Left ventricle myocardium superior (tissue), 1 donor: ENCODE results near the gene SLC22A3. TPM values are rescaled to one million over a fixed set of nuclear protein-coding genes. Genes with fewer than 3 reads are reported as not detected.

Experiments used
- ATAC-seq: fragments of 200-7000 bp; cut with Tn5 transposase; one replicate; pipeline ENCODE4 v1.9.1; 2020; ENCODE audit warnings: mild to moderate bottlenecking, moderate library complexity
- DNase-seq: peaks from one replicate; pipeline ENCODE4 v3.0.0-alpha.2; 2020
- intact Hi-C: fragments of 100-400 bp; cut with micrococcal nuclease; formaldehyde crosslinking; loops from one replicate; pipeline ENCODE4 v1.11.0; 2022
- total RNA-seq: library from RNA; stranded (reverse); fragmentation: NEBNext Ultra II Directional; extraction: Animal tissue kit (Norgen Biotek cat#: 25700); gene quantifications from one replicate; pipeline ENCODE4 v1.2.1, GENCODE V29; 2021
- donor health status: DM: no; HTN: yes; CAD: no; lungs with severe emphysema.

SLC22A3 gene
- total RNA-seq, 1 donor from 2014 or later: 1.3 TPM

DNA sequence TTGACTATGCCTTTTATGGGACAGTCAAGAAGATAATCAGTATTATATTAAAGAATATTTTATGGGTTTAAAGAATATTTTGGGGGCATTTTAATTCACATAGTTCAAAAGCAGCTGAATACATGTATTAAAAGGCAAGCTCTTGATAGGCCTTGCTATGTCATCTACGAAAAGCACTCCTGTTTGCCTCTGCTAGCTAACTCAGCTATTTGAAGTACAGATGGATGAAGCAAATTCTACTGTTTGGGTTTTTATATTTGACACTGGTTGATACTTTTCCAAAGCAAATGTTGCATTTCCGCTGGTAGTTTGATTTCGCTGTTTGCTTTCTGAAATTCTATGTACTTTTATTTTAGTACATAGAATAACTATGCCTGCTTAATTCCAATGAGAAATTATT, 47.0 kb downstream of the SLC22A3 start:
- ATAC-seq (no peak), DNase-seq (no peak)
- intact Hi-C loops: no loop called here

DNA sequence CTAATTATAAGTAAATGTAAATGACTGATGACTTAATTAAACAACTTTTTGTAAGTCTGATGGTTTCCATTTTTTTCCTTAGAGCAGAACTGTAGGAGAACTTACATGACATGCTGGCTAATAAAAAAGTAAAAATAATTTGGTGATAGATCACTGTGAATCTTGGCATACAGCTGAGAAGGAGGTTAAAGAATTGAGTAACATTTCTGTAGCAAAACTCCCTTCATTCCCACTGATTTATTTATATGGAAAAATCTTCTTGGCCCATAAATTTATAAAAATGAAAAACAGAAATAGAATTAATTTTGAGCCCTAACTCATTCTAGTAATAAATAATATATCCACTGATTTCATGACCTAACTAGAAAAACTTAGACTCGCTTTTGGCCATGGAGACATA, 48.1 kb downstream of the SLC22A3 start:
- DNase-seq (no peak), ATAC-seq (no peak)
- intact Hi-C loops: no loop called here

DNA sequence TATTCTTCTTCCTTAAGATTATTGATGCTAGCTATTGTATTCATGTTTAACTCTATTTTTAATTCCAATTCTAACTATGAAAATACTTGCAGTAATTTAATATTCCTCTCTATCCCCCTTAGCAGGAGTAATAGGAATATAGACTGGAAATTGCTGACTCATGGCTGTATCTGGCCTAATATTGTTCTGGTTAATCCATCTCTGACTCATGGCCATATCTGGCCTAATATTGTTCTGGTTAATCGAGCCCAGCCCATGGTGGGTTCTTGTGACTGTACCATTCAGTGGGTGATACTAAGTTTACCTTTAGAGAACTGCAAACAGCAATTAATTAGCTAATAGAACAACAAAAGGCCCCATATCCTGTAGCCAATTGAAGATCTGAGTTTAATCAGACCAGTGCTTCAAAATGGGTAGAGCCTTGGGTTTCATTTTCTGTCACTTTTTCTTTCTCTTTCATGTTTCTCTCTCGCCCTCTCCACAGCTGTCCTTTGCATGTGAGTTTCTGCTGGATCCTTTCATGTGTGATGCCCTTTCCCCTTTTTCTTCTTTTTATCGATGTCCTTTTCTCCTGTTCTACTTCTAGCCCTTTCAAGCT, 50.6 kb downstream of the SLC22A3 start:
- ATAC-seq: no peak
- intact Hi-C loops: no loop called here

DNA sequence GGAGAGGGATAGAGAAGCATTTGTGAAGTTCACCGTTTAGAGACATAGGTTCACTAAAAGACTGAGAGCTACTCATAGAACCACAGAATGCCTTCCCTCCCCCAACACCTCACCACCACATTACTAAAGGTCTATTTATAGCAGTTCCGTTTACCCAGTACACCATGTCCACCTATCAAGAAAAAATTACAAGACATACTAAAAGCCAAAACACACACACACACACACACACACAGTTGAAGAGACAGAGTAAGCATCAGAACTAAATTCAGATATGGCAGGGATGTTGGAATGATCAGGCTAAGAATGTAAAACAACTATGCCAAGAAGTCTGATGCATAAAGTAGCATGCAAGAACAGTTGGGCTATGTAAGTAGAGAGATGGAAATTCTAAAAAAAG, 52.3 kb downstream of the SLC22A3 start:
- ATAC-seq: peak; percentile 75
- intact Hi-C loops: no loop called here
- no peak for DNase-seq

More for the DNA sequence above, 50.6 kb downstream of the SLC22A3 start:
- DNase-seq: no peak

DNA sequence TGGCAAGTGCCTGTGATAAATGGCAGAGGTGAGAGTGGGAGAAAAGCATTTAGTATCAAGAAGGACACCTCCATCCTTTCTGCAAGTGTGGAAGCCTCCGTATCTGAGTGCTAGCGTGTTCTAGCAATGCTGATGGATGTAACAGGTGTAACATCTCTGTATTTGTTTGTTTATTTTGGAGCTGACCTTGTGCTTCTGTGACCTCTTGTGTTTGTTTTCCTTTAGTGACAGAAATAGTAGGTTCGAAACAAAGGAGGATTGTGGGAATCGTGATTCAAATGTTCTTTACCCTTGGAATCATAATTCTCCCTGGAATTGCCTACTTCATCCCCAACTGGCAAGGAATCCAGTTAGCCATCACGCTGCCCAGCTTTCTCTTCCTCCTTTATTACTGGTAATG, 60.4 kb downstream of the SLC22A3 start:
- intact Hi-C loops: no loop called here
- DNase-seq (no peak), ATAC-seq (no peak)

DNA sequence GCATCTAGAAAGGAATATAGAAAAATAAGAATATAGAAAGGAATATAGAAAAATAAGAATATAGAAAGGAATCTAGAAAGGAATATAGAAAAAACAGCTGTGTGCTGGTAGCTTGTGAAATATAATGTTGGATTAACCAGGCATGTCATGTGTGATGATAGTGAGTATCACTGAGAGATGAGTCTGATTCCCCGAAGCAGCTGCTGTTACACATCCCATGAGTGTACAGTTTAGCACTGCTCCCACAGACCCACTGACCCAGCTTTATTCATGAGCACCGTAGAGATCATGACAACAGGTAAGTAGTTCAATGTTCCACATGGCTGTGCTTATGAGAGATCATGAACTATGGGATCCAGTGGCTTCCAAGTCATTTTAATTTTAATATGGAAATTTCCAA, 64.8 kb downstream of the SLC22A3 start:
- intact Hi-C loops: no loop called here
- DNase-seq (no peak), ATAC-seq (no peak)

DNA sequence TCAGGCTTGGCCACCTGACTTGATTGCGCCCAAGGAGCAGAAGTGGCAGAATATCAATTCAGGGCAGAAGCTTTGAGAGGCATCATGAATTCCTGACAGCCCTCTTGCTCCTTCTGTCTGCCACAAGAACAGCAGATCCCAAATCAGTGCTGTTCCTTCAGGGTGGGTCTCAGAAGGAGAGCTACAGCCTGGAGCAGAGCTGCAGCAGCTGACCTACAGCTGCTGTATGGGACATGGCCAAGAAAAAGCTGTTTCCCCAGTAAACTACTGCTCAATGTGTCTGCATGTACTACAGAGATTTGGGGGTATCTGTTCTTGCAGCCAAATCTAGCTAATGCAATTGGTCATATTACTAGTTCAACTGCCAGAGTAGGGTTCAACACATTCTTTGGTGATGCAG, 69.0 kb downstream of the SLC22A3 start:
- intact Hi-C loops: no loop called here
- DNase-seq (peak; percentile 28), ATAC-seq (peak; percentile 82)

DNA sequence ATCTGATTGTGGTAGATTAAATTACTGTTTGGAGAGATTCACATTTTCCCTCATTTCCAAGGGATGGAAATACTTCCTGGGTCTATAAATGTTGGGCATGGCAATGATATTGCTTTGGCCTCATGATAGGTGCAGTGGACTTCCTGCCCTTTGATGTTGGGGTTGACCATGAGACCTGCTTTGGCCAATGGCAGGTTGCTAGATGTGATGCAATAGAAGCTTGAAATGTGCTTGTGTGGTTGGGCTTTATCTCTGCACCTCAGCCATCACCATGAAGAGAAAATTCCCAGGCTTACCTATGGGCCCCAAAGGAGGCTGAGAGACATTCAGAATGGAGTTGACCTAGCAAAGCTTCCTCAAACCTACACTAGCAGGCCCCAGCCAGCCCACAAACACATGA, 69.4 kb downstream of the SLC22A3 start:
- intact Hi-C loops: no loop called here
- no peak for ATAC-seq

DNA sequence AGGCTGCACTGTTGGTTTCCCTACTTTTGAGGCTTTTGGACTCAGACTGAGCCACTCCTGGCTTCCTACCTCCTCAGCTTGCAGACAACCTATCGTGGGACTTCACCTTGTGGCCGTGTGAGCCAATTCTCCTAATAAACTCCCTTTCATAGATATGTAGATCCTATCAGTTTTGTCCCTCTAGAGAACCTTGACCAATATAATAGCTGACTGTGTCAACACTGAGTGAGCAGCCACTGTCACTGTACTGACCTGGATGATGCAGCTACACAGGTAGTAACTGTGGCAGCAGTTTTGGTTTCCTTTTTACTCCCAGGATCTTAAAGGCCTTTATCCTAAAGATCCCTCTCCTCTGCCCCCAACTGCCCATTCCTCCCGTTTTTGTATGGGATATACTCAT, 70.2 kb downstream of the SLC22A3 start:
- no peak for ATAC-seq
- intact Hi-C loops: no loop called here

More for the DNA sequence above, 69.4 kb downstream of the SLC22A3 start:
- DNase-seq: no peak

DNA sequence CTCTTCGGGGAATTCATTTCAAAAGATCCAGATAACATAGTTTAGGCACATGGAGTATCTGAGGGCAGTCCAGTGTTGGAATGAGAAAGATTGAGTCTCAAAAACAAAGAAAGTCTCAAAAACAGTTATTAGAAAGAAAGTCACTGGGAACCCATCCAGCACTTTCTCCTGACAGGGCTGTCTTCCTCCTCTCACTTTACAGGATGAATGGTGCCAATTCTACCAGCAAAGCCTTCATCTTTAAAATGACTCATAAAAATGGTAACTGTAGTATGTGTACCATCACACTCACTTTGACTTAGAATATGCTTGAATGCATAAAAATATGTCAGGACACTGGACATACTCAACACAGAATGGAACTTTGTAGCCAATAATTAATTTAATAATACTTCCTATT, 71.3 kb downstream of the SLC22A3 start:
- ATAC-seq: peak; percentile 9
- intact Hi-C loops: no loop called here
- DNase-seq: no peak

More for the DNA sequence above, 70.2 kb downstream of the SLC22A3 start:
- DNase-seq: no peak

DNA sequence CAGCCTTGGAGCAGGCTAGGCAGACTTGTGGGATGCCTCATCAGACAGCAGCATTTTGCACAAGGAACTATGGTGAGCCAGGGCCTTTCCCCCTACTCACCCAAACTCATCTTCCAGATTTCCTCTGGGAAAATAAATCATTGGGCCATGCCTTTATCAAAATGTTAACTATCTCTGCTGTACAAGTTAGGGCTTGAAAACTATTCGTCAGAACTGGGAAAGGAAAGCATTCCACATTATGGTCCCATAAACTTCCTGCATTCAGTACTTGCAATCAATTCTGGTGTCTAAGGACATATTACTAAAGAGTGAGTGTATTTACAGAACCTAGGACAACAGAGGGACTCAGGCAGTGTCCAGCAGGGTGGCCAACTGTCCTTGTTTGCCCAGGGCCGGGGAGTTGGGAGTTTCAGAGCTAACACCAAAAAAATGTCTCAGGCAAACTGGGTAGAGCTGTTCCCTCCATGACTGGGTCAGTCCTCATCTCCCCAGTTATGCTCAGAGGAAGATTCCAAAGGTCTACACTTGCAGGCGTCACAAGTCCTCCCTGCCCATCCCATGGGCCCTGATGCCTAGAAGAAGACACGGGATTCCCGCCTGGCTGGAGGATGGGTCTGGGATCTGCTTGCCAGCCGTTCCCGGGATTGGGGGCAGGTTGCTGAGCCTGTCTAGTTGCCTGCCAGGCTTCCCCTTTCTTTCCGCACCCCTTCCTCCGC, 72.2 kb downstream of the SLC22A3 start:
- no peak for ATAC-seq
- no peak for DNase-seq
- intact Hi-C loops: no loop called here

DNA sequence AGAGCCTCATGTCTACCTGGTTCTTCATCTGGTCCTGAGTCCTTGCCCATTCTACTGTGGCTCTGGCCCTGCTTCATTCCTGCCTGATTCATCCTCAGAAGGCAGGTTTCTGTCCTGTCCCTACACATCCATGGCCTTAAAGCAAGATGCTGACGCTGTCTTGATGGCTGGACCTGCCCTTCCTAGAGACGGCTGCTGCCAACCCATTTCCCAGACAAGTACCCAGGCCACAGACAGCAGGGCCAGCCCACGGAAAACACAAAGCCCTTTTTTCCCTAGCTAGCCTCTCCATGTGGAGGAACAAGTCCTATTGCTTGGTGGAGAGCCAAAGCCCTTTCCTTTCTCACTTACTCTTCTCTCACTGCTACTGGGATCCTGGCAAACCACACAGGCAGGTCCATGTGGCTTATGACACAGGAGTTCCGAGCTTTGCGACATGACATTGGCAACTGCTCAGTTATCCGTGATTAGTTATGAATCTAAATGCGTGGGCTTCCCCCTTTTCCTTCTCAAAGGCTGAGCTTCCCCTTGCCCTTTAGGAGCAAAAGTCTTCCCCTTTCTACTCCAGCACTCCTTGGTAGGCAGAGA, 72.9 kb downstream of the SLC22A3 start:
- DNase-seq: no peak
- intact Hi-C loops: no loop called here
- ATAC-seq: peak; percentile 58

DNA sequence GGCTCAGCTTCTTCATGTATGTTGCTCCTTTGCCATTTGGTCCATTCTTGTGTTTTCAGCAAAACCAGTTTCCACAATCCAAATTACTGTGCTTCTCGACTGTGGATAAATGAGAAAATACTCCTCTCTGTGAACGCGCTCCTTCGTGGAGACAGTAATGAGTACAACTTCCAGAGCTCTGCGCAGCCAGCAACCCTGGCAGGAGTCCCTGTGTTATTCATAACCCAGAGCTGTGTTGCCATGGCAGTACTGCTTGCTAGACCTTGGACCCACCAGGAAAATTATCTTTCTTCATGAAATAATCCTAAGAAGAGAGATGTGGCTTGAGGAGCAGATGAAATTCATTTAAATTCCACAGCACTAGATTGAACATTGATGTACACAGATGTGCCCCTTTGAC, 73.7 kb downstream of the SLC22A3 start:
- intact Hi-C loops: no loop called here
- DNase-seq (peak; percentile 70), ATAC-seq (peak; percentile 89)

DNA sequence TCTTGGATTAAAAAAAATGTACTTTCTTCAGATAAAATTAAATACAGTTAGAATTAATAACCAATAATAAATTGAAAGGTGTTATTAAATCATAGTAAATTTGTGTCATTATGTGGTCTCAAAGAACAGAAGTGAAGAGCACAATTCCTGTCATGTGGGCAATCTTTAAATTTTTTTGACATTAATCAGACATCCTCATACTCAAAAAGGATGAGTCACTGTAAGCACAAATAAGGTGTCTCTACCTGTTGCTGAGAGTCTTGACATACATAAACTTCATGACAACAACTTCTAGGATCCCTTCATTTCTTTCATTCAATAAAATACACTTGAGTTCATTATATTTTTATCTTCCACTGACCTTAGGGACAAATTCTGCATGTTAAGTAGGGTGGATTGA, 76.1 kb downstream of the SLC22A3 start:
- intact Hi-C loops: no loop called here
- no peak for ATAC-seq
- DNase-seq: no peak

DNA sequence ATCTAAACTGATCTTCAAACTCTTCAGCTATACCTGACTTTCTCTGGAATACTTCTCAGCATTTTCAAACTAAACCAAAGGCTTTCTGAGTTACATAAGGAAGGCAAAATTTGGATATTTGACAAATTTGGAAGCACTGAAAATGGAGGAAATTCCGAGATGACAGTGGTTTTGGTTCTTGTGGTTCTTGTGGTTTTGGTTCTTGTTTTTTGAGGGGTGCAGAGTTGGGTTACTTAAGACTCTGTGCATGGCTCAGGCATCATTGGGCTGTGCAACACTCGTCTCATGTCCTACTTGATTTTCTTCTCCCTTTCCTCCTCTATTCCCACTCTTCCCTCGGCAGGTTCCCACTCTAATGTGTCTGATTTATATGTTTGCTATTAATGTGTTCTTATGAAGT, 78.0 kb downstream of the SLC22A3 start:
- intact Hi-C loops: no loop called here
- no peak for ATAC-seq
- no peak for DNase-seq

DNA sequence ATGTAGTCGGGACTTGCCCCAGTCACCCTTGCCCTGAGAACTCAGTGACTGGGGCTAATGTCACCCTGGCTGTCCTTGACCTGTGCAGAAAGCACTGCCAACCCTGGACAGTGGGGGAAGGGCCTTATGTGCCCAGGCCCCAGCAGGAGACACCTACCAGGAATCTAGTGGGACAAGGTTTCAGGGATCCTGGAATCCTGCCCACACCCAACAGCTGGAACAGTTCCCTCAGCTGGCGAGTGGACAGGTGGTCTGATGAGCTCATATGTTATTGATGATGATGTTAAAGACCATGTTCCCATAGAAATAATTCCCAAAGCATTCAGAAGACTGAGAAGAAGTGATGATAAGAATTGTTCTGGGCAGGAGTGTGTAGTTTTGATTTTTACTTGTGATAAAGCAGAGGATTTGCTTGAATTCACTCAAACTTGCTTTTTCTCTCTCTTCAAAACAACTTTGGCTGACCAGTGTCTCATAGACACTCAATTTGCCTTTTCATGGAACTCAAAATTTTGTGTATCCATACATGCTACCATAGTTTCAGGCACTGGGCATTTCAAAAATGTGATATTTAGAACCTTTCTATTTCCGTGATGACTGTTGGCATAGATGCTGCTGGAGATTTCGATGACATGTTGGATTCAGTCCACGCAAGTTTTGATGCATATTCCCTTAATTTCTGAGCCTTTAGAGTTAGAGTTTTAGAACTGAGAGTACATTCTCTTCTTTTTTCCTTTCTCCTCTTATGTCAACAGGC, 79.3 kb downstream of the SLC22A3 start:
- DNase-seq: no peak
- no peak for ATAC-seq
- intact Hi-C loops: no loop called here

DNA sequence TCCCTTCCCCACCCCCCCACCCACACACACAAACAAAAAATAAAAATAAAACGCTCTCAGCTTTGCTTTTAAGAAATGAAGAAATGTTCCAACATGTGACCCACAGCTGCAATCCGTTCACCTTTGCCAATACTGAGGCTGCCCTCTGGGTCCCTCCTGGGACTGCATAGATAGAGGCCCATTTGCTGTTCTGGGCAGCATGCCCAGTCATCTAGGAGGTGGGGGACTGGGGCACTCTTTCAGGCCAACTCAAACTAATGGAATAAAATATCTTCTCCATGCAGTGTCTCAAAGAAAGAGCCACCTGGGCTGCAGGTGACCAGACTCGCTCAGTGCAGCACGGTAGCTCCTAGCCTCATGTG, 79.9 kb downstream of the SLC22A3 start:
- DNase-seq (peak; percentile 82), ATAC-seq (peak; percentile 86)
- intact Hi-C loops: no loop called here

DNA sequence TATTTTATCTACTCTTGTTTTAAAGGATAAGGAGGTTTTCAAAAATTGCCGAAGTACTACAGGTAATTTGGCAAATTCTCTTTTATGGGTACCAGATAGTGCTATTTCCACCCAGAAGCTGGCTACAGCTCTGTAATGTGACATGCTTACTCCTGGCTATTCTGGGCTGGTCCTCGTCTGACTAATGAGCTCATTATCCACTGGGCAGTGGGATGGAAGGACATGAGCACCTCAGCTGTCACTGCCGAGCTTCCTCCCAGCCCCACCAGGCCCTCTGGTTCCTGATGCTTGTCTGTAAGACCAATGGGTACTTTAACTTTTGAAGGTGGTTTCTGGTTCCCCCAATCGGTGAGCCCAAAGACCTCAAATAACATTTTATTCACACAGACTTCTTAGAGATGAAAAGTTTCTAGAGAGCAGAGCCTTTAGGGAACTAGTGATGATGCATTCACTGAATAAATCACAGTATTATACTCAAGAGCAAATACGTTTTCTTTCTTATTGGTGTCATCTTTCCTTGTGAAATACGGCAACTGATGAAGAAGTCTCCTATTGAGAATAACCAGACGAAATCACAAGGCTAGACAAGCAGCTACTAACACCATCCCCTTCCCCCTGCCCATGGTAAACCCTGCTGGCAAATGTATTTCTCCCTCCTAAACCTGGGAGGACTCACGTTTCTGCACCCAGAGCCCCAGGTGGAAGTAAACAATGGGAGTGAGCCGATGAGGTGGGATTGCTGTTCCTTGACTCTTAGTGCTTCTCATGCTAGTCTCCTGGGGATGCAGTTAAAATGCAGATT, 80.8 kb downstream of the SLC22A3 start:
- intact Hi-C loops: no loop called here
- peak; percentile 43 for ATAC-seq
- no peak for DNase-seq

DNA sequence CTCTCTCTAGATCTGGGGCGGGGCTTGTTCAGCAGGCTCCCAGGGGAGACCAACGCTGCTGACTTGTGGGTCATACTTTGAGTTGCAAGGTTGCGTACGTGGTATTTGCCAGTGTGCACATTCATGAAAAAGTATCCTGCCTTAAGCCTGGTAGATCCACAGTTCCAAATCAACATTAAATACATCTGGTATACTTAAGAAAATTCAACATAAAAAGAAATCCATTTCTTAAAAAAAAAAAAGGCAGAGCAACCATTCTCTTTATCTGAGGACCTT, 81.4 kb downstream of the SLC22A3 start:
- DNase-seq: peak; percentile 33
- intact Hi-C loops: no loop called here

DNA sequence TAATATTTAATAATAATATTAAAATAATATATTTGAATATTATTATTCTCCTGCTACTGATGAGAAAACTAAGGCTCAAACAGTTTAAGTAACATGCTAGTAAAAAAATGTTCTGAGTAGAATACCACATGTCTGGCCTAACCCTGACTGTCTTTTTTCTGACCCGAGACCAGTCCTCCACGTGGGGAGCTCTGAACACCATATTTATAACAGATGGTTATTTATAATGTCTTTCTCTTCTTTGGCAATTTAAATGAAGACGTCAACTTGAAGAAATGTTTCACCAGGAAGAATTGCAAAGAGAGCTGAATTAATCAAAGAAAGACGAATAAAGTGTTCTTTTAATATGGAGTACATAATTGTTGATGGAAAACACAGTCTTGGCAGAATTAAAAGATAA, 82.0 kb downstream of the SLC22A3 start:
- no peak for DNase-seq
- intact Hi-C loops: no loop called here
- ATAC-seq: peak; percentile 54

More for the DNA sequence above, 81.4 kb downstream of the SLC22A3 start:
- ATAC-seq: no peak
